Activated naive CD4-positive, alpha-beta T cell treated with anti-CD3 and anti-CD28 coated beads for 36 hours (primary cell): ENCODE data around the gene RFLNA. TPM values are rescaled to one million over a fixed set of nuclear protein-coding genes. Genes with fewer than 3 reads are reported as not detected.
"Not testable (repeated sequence)": the region's sequence is repeated elsewhere in the genome, so short reads cannot be mapped to it uniquely, and the experiment has no call there.

Source experiments
- CTCF ChIA-PET: fragments of 350-600 bp; sonication (Branson Sonifier 250); formaldehyde crosslinking; loops from one replicate; lab custom pipeline; 2021; ENCODE audit warnings: antibody characterized with exemption; lab: Charles Lee
- DNase-seq: peaks from one replicate; pipeline ENCODE4 v3.0.0-alpha.2; 2020
- H3K27ac Mint-ChIP-seq: one replicate; pipeline ENCODE4 v1.8.0; 2021; ENCODE audit warnings: mild to moderate bottlenecking, mixed read lengths
- H3K27me3 Mint-ChIP-seq: one replicate; pipeline ENCODE4 v1.8.0; 2021; ENCODE audit warnings: low read depth, mixed read lengths
- H3K36me3 Mint-ChIP-seq: one replicate; pipeline ENCODE4 v1.8.0; 2021; ENCODE audit warnings: low read depth, mixed read lengths
- H3K4me1 Mint-ChIP-seq: one replicate; pipeline ENCODE4 v1.8.0; 2021; ENCODE audit warnings: low read depth, mixed read lengths
- H3K4me3 Mint-ChIP-seq: one replicate; pipeline ENCODE4 v1.8.0; 2021; ENCODE audit warnings: mild to moderate bottlenecking, moderate library complexity, mixed read lengths
- H3K9me3 Mint-ChIP-seq: one replicate; pipeline ENCODE4 v1.8.0; 2021; ENCODE audit warnings: mixed read lengths
- intact Hi-C: fragments of 100-400 bp; cut with micrococcal nuclease; formaldehyde crosslinking; loops from one replicate; pipeline ENCODE4 v1.15.1; 2023
- total RNA-seq, 2 experiments: library from RNA; stranded (reverse); gene quantifications; one replicate each; pipeline ENCODE4 v1.2.3, GENCODE V29; 2021

The RFLNA gene
- total RNA-seq, 2 experiments from 2014 or later = not detected

GRCh38 chr12:124319368-124320050 is 24.6 kb downstream of the RFLNA start:
- DNase-seq = no peak
- Mint-ChIP-seq H3K27me3 (no peaks in the 10 kb centered on the region), H3K4me1 (no peaks in the 10 kb centered on the region), H3K36me3 (peaks cover 13% of the 10 kb centered on the region), H3K4me3 (no peak overlapping the region), H3K27ac (no peak overlapping the region), H3K9me3 (peaks cover 11% of the 10 kb centered on the region)
- CTCF ChIA-PET = interaction anchor here (0.6 to 1.6 kb wide), 2 partner anchors 19 to 282 kb away, joined by 3 to 5 read pairs; no protein-coding TSS in a partner anchor
- intact Hi-C loops = no loop called here

- Mint-ChIP-seq H3K4me1 (no peaks in the 10 kb centered on the region), H3K9me3 (peaks cover 17% of the 10 kb centered on the region), H3K27ac (no peak overlapping the region), H3K27me3 (no peaks in the 10 kb centered on the region), H3K36me3 (peaks cover 23% of the 10 kb centered on the region), H3K4me3 (no peak overlapping the region)
- intact Hi-C loops = loop anchor here (1.0 kb wide), 4 partner anchors 159 to 446 kb away; no protein-coding TSS in a partner anchor
- peak; percentile 81 for DNase-seq
- CTCF ChIA-PET = interaction anchor here (0.7 to 2.2 kb wide), 6 partner anchors 11 to 288 kb away, joined by 3 to 9 read pairs (median 3); no protein-coding TSS in a partner anchor
These were observed 26.2 kb downstream of the RFLNA start for GRCh38 chr12:124321040-124321481.

GRCh38 chr12:124321556-124322270 is 26.8 kb downstream of the RFLNA start:
- H3K4me1 Mint-ChIP-seq = no peaks in the 10 kb centered on the region
- peaks cover 23% of the 10 kb centered on the region for H3K36me3 Mint-ChIP-seq
- intact Hi-C loops = loop anchor here (1.0 kb wide), 4 partner anchors 159 to 446 kb away; no protein-coding TSS in a partner anchor
- DNase-seq = no peak
- H3K27ac Mint-ChIP-seq = peak overlapping the region; percentile 13
- no peaks in the 10 kb centered on the region for H3K27me3 Mint-ChIP-seq
- peaks cover 17% of the 10 kb centered on the region for H3K9me3 Mint-ChIP-seq
- CTCF ChIA-PET = interaction anchor here (0.7 to 2.2 kb wide), 6 partner anchors 10 to 289 kb away, joined by 3 to 9 read pairs (median 3); no protein-coding TSS in a partner anchor
- no peak overlapping the region for H3K4me3 Mint-ChIP-seq

GRCh38 chr12:124322271-124322998 is 27.5 kb downstream of the RFLNA start:
- Mint-ChIP-seq H3K27me3 (no peaks in the 10 kb centered on the region), H3K4me3 (no peak overlapping the region), H3K4me1 (no peaks in the 10 kb centered on the region), H3K9me3 (peaks cover 17% of the 10 kb centered on the region), H3K27ac (peak overlapping the region; percentile 13), H3K36me3 (peaks cover 25% of the 10 kb centered on the region)
- DNase-seq = no peak
- intact Hi-C loops = no loop called here
- CTCF ChIA-PET = interaction anchor here (1.3 to 2.2 kb wide), 3 partner anchors 269 to 290 kb away, joined by 3 to 9 read pairs (median 6); no protein-coding TSS in a partner anchor

- Mint-ChIP-seq H3K36me3 (peaks cover 25% of the 10 kb centered on the region), H3K9me3 (peaks cover 17% of the 10 kb centered on the region)
- CTCF ChIA-PET = interaction anchor here (2.2 kb wide), 1 partner anchor 290 kb away, joined by 6 read pairs; no protein-coding TSS in a partner anchor
- H3K4me1 Mint-ChIP-seq, H3K27me3 Mint-ChIP-seq, DNase-seq, intact Hi-C loops, H3K4me3 Mint-ChIP-seq, H3K27ac Mint-ChIP-seq: not testable (repeated sequence)
These were observed 28.1 kb downstream of the RFLNA start for GRCh38 chr12:124322999-124323328.

- Mint-ChIP-seq H3K4me3 (no peak overlapping the region), H3K4me1 (no peaks in the 10 kb centered on the region), H3K27ac (peak overlapping the region; percentile 36), H3K36me3 (peaks cover 25% of the 10 kb centered on the region), H3K27me3 (no peaks in the 10 kb centered on the region), H3K9me3 (peaks cover 17% of the 10 kb centered on the region)
- intact Hi-C loops = no loop called here
- no peak for DNase-seq
- CTCF ChIA-PET = no interaction called here
These were observed 29.1 kb downstream of the RFLNA start for GRCh38 chr12:124323771-124324530.

- CTCF ChIA-PET = no interaction called here
- H3K4me1 Mint-ChIP-seq = no peaks in the 10 kb centered on the region
- no peak overlapping the region for H3K27ac Mint-ChIP-seq
- intact Hi-C loops = no loop called here
- H3K36me3 Mint-ChIP-seq = peaks cover 32% of the 10 kb centered on the region
- no peak for DNase-seq
- H3K4me3 Mint-ChIP-seq = no peak overlapping the region
- no peaks in the 10 kb centered on the region for H3K27me3 Mint-ChIP-seq
- H3K9me3 Mint-ChIP-seq = peaks cover 17% of the 10 kb centered on the region
These were observed 30.2 kb downstream of the RFLNA start for GRCh38 chr12:124324803-124325705.

- Mint-ChIP-seq H3K27me3 (no peaks in the 10 kb centered on the region), H3K36me3 (peaks cover 34% of the 10 kb centered on the region), H3K4me1 (no peaks in the 10 kb centered on the region), H3K4me3 (no peak overlapping the region), H3K27ac (no peak overlapping the region), H3K9me3 (peaks cover 17% of the 10 kb centered on the region)
- DNase-seq = no peak
- intact Hi-C loops = no loop called here
- CTCF ChIA-PET = no interaction called here
These were observed 31.2 kb downstream of the RFLNA start for GRCh38 chr12:124326104-124326503.

- intact Hi-C loops = no loop called here
- Mint-ChIP-seq H3K9me3 (peaks cover 17% of the 10 kb centered on the region), H3K27me3 (no peaks in the 10 kb centered on the region), H3K27ac (no peak overlapping the region), H3K4me1 (no peaks in the 10 kb centered on the region), H3K4me3 (no peak overlapping the region), H3K36me3 (peaks cover 36% of the 10 kb centered on the region)
- no peak for DNase-seq
- CTCF ChIA-PET = no interaction called here
These were observed 32.0 kb downstream of the RFLNA start for GRCh38 chr12:124326871-124327270.

- DNase-seq = no peak
- H3K27me3 Mint-ChIP-seq = no peaks in the 10 kb centered on the region
- H3K36me3 Mint-ChIP-seq = peaks cover 38% of the 10 kb centered on the region
- H3K27ac Mint-ChIP-seq = no peak overlapping the region
- CTCF ChIA-PET = interaction anchor here (1.1 kb wide), 1 partner anchor 291 kb away, joined by 3 read pairs; no protein-coding TSS in a partner anchor
- H3K4me3 Mint-ChIP-seq = no peak overlapping the region
- intact Hi-C loops = no loop called here
- peaks cover 17% of the 10 kb centered on the region for H3K9me3 Mint-ChIP-seq
- no peaks in the 10 kb centered on the region for H3K4me1 Mint-ChIP-seq
These were observed 32.6 kb downstream of the RFLNA start for GRCh38 chr12:124327362-124328043.
